ENCODE results near the gene RPRD1A.
A peak's percentile ranks its signal among the peaks of the same experiment; 100 is the strongest.
"Not testable (repeated sequence)": the region's sequence is repeated elsewhere in the genome, so short reads cannot be mapped to it uniquely, and the experiment has no call there.

The RPRD1A gene, protein sequence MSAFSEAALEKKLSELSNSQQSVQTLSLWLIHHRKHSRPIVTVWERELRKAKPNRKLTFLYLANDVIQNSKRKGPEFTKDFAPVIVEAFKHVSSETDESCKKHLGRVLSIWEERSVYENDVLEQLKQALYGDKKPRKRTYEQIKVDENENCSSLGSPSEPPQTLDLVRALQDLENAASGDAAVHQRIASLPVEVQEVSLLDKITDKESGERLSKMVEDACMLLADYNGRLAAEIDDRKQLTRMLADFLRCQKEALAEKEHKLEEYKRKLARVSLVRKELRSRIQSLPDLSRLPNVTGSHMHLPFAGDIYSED

DNA sequence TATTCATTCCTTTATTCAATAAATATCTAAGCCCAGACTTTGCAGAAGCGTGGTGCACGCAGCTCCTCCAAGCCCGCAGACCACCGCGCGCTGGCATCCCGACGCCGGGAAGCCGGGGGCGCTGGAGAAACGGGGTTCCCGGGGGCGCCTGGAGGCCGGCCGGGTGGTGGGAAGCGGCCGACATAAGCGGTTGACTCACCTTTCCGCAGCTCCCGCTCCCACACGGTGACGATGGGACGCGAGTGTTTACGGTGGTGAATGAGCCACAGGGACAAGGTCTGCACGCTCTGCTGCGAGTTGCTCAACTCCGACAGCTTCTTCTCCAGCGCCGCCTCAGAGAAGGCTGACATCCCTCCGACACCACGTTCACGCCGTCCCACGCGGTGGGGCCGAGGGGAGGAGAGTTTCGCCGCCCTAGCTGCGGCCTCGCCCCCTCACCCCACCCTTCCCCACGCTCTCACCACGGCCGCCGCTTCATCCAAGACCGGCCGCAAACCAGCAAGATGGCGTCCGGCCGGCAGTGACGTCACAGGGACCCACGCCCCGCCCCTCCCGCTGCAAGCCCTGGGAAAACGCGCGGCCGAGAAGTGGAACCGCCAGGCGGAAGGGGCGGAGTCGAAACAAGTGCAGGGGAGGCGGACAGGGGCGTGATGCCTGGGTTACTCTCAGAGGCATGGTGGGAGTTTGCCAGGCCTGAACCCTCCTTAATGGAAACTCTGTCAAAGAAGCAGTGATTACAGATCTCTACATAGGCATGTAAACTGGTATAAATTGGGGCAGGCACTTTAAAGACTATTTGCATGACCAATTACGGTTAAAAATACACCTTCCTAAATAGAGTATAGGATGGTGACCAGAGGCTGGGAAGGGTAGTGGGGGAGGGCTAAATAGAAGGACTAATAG is at the start of gene RPRD1A:
Gene RPRD1A, minus strand, starts transcription at position 505 of the 903 bp plus-strand sequence. Its CDS starts 155 bp downstream, at position 350.
- DNase-seq = peak; percentile 96

DNA sequence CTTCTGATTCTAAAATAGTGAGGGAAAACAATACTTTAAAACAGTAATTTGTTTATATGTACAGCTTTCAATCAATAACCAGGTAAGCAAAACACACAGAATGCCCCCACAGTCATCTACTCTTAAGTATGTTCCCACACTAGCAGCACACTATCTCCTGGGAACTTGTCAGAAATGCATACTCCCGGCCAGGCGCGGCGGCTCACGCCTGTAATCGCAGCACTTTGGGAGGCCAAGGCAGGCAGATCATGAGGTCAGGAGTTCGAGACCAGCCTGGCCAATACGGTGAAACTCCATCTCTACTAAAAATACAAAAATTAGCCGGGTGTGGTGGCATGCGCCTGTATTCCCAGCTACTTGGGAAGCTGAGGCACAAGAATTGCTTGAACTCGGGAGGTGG is 49.4 kb upstream of the RPRD1A start:
- not testable (repeated sequence) for DNase-seq

DNA sequence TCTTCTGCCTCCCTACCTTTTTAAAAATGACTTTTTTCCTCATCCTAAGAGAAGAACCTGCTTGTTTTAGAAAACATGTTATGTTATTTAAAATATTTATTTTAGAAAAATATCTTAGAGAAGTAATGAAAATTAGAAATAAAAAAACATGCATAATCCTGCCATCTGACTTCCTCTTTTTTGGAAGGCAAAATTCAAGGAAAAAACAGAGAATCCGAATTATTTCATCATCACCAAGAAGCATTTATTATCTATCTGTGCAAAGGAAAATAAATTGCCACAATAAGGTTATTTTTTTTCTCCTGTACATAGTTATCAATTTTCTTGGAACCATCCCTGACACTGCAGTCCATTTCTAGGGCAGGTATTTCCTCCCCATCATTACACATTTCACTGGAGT is 47.4 kb upstream of the RPRD1A start:
- no peak for DNase-seq

DNA sequence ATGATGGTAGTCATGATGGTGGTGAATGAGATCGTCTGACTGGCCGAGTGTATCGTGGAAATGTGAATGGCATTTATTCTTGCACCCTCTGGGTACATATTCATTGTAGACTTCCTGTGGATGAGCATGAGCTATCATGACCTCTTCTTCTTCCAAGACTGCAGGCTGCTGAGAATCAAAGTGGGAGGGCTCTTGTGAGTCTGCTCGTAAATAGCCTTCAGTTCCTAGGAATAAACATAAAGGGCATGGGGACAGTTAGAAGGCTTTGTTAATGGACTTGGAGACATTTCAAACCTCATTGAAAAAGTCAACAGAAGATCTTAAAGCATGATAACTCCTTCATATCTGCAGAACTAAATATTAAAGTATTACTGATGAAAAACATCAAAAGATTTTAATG is 46.9 kb upstream of the RPRD1A start:
- DNase-seq = no peak

DNA sequence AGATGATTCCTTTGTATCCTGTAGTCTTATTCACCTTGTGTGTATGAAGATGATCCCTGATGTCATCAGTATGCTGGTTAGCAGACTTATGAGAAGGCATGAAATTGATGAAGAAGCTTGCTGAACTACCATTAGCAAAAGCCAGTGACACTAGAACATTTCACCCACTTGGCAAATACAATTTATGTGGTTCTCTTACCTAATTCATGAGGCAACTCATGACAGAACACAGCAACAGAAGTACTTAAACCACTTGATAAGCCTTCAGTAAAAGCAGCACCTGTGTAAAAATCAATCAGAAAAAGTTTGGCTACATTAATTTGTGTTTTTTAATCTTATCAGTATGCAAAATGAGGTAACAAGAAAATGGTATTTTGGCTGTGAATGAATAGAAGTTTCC is 44.9 kb upstream of the RPRD1A start:
- no peak for DNase-seq

DNA sequence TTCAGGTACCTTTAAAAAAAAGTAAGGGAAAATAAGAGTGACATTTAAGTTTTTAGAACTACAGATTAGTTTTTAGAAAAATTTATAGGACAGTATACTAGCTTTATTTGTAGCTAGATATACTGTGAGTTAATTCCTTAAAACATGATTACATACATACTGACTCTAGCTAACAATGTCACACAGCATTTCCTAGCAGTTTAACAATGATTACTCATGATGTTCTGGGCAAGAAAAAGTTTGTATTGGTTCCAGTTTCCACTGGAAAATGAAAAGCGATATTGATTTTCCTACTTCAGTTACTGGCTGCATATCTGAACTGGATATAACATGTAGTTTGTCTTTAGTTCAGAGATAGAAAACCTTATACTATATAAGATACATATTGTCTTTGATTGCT is 42.4 kb upstream of the RPRD1A start:
- no peak for DNase-seq

DNA sequence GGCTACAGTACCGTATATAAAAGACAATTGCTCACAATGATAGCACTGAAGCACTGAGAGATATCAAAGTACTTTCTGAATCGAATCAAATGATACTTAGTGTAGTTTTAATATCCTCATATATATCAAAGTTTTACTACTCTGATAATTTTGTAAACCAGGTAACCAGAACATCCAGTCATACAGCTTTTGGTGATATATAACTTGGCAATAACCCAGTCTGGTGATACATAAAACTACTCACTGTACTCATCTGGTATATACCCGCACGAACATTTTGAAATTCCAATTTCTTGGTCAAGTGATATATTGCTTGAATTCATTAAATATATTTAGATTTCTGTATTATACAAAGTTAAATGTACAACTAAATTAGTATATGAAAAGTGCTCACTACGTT is 41.2 kb upstream of the RPRD1A start:
- DNase-seq = no peak

DNA sequence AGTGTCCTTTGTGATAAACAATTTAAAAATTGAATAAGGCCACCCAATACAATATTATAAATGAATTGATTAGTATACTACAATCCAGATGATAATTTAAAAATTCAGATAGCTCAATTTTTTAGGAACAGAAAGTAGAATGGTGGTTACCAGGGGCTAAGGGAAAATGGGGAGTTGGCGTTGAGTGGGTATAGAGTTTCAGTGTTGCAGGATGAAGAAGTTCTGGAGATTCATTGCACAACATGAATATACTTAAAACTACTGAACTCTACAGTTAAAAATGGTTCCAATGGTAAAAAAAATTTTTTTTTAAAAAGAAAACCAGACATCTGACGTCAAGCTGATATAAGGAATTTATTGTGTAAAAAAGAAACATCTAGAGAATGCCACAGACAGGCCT is 40.8 kb upstream of the RPRD1A start:
- no peak for DNase-seq

DNA sequence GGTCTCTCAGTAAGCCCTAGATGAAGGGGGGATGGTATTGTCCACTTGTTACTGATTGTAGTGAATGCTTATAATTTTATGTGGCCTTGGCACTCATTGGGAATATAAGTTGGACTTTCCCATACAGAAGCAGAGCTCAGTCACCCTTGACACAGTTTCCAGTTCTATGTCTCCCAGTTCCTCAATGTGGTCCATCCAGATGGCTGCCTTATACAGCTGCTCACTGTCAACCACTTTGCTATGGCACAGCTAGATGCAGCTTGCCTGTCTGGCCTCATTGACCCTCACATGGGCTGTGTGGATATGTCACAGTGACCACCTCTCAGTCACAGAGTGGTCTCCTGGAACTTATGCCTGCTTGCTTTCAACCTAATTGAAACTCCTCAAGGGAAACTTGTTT is 40.1 kb upstream of the RPRD1A start:
- no peak for DNase-seq

DNA sequence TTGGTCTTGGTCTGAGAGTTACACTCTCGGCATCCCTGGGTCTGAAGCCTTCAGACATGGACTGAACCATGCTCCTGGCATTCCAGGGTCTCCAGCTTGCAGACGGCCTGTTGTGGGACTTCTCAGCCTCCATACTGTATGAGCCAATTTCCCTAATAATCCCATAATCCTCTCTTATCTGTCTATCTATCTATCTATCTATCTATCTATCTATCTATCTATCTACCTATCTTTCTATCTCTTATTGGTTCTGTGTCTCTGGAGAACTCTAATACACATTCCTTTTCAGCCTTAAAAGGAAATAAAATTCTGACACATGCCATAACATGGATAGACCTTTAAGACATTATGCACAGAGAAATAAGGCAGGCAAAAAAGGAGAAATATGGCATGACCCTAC is 37.4 kb upstream of the RPRD1A start:
- DNase-seq = no peak

DNA sequence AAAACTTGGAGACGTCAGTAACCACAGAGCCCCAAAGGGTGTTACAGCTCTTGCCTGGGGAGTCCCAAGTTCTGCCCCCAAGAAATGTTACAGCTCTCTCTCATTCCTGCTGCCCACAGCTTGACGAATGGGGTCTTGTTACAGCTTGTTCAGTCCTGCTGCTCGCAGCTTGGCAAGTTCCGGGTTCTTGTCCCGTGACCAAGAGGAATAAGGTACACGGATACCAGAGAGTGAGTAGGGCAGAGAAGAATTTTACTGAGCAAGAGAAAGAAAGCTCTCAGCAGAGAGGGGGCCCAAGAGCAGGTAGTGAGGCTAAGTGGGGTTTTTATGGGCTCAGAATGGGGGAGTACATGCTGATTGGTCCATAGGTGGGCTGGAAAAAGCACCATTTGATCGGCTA is 34.6 kb upstream of the RPRD1A start:
- no peak for DNase-seq

DNA sequence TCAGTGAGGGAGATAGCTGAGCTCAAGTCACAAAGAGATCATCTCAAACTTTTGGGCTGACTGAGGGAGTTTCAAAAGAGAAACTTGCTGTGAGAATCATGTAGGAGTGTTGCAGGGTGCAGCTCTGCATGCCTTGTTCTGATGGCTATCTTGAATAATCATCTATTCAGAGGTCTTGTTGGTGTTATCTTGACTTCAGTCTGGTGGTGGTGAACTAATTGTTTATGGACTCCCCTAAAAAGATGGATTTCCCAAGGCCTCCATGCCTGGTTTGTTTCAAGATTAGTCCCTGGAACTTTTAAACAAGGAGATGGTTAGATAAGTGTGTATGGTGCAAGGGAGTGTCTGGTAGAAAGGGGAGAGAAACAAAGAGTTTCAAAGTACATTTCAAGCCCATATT is 32.0 kb upstream of the RPRD1A start:
- no peak for DNase-seq

DNA sequence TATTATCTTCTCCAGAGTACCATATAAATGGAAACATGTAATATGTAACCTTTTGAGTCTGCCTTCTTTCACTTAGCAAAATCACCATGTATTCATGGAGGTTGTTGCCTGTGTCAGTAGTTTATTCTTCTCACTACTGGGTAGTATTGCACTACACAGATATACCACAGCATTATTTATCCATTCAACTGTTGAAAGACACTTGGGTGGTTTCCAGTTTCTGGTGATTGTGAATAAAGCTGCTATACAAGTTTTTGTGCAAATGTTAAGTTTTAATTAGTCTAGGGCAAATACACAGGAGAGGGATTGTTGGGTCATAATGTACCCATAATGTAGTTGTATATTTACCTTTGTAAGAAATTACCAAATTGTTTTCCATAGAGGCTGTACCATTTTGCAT is 29.6 kb upstream of the RPRD1A start:
- no peak for DNase-seq

DNA sequence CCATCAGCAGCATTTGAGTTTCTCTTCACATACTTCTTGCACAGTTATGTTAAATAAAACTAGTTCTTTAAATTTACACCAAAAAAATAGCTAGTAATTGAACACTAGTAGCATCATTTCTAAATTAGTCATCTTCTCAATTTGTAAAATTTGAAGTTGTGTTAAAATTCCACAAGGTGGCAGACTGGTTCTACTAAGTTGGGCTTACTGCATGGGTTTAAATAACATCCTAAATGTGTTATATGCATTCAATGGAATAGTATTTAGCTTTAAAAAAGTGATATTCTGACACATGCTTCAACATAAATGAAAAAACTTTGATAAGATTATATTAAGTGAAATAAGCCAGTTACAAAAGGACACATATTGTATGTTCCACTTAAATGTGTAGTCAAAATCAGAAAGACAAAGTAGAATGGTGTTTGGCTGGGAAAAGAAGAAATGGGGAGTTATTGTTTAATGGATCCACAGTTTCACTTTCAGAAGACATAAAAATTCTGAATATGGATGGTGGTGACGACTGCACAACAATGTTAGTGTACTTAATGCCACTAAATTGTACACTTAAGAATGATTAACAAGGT is 28.7 kb upstream of the RPRD1A start:
- DNase-seq = peak in 1 of 2 donors; percentile 59

DNA sequence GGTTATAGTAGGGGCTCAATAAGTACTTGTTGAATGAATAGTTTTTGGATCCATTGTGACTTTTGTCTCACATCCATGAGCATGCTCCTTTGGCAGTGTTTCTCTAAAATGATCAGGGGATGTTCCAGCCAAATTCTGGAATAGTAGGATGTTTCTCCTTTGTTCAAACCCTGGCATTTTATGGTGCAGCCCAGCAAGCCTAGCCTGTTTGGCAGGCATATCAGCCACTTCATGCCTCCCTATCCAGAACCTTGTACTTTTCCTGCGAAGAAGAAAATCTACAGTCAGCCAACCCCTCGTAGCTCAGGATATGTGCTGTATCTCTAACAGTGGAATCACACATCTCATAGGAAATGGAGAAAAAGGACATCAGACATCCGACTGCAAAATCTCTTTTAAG is 27.1 kb upstream of the RPRD1A start:
- DNase-seq = no peak

DNA sequence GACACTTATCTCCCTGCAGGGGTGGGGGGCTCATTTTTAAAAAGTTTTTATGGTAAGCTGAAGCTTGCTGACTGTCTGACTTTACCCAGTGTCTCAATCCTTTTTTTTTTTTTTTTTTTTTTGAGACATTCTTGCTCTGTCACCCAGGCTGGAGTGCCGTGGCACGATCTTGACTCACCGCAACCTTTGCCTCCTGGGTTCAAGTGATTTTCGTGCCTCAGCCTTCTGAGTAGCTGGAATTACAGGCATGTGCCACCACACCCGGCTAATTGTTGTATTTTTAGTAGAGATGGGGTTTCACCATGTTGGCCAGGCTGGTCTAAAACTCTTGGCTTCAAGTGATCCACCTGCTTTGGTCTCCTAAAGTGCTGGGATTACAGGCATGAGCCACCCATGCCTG is 24.8 kb upstream of the RPRD1A start:
- DNase-seq = not testable (repeated sequence)

DNA sequence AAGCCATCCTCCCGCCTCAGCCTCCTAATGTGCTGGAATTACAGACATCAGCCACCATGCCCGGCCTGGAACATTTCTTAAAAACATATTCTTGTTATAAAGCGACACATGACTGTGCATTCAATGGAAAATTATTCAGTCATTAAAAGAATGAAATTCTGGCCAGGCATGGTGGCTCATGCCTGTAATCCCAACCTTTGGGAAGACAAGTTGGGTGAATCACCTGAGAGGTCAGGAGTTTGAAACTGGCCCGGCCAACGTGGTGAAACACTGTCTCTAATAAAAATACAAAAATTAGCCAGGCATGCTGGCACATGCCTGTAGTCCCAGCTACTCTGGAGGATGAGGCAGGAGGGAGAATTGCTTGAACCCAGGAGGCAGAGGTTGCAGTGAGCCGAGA is 21.6 kb upstream of the RPRD1A start:
- DNase-seq = no peak

DNA sequence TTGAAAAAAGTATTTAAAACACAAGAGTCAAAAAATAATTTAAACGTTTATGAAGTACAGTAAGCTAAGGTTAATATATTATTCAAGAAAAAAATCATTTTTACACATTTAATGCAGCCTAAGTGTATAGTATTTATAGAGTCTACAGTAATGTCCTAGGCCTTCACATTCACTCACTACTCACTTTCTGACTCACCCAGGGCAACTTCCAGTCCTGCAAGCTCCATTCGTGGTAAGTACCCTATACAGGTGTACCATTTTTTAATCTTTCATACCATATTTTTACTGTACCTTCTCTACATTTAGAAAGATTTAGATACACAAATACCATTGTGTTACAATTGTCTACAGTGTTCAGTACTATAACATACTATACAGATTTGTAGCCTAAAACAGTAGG is 20.9 kb upstream of the RPRD1A start:
- no peak for DNase-seq

DNA sequence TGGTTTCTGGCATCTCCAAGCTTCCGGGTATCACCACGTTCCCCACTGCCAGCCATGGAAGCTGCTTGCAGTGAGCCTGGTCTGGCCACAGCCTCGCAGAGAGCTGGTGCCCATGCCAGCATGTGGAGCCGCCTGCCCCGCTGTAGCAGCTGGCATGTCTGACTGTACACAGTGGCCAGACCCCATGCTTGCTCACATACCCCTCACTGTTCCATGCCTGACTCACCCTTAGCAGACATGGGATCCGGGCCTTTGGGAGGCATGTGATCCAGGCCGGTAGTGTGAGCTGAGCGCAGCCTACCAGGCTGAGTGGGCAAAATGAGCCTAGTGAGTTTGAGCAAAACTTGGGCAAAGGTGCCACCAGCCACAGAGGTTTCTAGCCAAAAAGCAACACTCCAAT is 18.8 kb upstream of the RPRD1A start:
- DNase-seq = no peak

DNA sequence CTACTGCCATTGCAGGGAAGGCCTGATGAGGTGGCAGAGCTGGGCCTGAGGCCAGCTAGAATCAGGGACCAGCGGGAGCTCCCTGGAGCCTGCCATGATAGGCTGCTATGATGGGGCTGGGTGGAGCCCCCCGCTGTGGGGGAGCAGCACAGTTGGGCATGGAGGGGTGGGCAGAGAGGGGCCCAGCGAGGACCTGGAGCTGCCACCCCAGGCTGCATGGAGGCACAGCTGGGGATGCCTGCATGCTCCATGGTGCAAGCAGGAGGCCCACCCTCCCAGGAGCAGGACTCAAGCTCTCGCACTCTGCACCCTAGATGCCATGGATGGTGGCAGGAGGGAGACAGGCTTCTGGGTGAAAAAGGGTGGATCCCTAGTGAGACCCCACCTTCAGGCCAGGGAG is 17.8 kb upstream of the RPRD1A start:
- no peak for DNase-seq

DNA sequence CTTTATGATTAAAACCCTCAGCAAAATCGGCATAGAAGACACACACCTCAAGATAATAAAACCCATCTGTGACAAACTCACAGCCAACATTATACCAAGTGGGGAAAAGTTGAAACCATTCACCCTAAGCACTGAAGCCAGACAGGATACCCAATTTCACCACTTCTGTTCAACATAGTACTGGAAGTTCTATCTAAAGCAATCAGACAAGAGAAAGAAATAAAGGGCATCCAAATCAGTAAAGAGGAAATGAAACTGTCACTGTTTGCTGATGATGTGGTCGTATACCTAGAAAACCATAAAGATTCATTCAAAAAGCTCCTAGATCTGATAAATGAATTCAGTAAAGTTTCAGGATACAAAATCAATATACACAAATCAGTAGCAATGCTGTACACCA is 16.4 kb upstream of the RPRD1A start:
- no peak for DNase-seq

DNA sequence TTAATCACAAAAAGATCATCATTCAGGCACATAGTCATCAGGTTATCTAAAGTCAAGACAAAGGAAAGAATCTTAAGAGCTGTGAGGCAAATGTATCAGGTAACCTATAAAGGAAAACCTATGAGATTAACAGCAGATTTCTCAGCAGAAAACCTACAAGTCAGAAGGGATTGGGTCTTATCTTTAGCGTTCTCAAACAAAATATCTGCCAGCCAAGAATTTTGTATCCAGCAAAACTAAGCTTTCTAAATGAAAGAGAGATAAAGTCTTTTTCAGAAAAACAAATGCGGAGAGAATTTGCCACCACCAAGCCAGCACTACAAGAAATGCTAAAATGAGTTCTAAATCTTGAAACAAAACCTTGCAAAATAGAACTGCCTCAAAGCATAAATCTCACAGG is 13.8 kb upstream of the RPRD1A start:
- DNase-seq = not testable (repeated sequence)

DNA sequence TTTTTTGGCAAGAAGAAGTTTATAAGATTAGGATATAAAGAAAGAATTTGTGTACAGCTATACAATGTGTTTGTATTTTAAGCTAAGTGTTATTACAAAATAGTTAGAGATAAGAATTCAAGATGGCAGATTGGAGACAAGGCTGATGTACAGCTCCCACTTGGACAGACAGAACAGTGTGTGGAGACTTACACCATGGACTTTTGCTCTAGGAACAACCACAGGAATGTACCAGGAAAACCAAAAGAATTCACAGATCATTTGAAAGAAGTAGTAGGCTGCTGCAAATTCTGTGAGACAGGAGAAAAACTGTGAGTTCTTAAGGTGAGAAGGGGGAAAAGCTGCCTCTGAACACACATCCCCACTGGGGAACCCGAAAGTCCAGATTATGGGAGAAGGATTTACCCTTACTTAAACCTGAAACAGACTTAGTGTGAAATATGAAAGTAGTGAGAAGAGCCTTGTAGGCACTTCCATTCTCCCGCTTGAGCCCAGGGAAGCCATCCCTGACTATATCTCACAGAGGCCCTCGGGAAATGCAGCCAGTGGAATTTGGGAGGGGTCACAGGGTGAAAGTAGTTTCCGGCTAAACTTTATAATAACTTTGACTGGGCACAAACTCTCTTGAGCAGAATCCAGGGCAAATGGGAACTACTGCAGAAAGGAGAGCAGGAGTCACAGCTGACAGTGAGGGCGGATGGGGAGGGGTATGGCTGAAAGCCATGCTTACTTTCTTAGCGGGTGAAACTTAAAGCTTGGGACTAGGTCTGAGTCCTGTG is 11.6 kb upstream of the RPRD1A start:
- no peak for DNase-seq

Measured in CD4-positive, alpha-beta T cell treated with Interleukin-4 for 1 hour (primary cell).